ENCODE measurements around the gene REXO1. TPM values are rescaled to one million over a fixed set of nuclear protein-coding genes. Genes with fewer than 3 reads are reported as not detected.
A peak's percentile ranks its signal among the peaks of the same experiment; 100 is the strongest.

REXO1 gene
- total and polyA plus RNA-seq, 2 of the 13 experiments (the other 11 are each of a cell fraction or from before 2014, with no cell fraction given): 5.0 to 11.2 TPM

GRCh38 chr19:1812426-1813191 is 35.7 kb downstream of the REXO1 start (continued):
- TF ChIP-seq HMGXB3 (CRISPR knock-in tag; IDR thresholded peaks at IDR 0.05; ENCODE audit: borderline replicate concordance) (no peak), TMF1 (CRISPR knock-in tag; IDR thresholded peaks at IDR 0.05; ENCODE audit: low read depth) (no peak; the same call in 1 of the 2 replicates), PBX3 (CRISPR knock-in tag; IDR thresholded peaks at IDR 0.05; ENCODE audit: borderline replicate concordance) (no peak), FOXO1 (CRISPR knock-in tag; IDR thresholded peaks at IDR 0.05) (no peak), ZNF672 (CRISPR knock-in tag; IDR thresholded peaks at IDR 0.05) (no peak), LBX2 (CRISPR knock-in tag; IDR thresholded peaks at IDR 0.05; ENCODE audit: borderline replicate concordance) (no peak), MLX (CRISPR knock-in tag; IDR thresholded peaks at IDR 0.05) (0 out of 2 replicates have a peak, but pooled peaks have one; percentile 20), TARDBP (CRISPR knock-in tag; IDR thresholded peaks at IDR 0.05) (no peak), ZNF24 (IDR thresholded peaks at IDR 0.05) (no peak), ZNF235 (CRISPR knock-in tag; IDR thresholded peaks at IDR 0.05; ENCODE audit: borderline replicate concordance) (no peak), ZBTB25 (CRISPR knock-in tag; IDR thresholded peaks at IDR 0.05) (peak; percentile 27; the same call in 1 of the 2 replicates), ZSCAN20 (CRISPR knock-in tag; IDR thresholded peaks at IDR 0.05; ENCODE audit: borderline replicate concordance) (no peak), ZSCAN31 (CRISPR knock-in tag; IDR thresholded peaks at IDR 0.05; ENCODE audit: low read depth) (peak; percentile 70; the same call in 1 of the 2 replicates), CBX2 (IDR thresholded peaks at IDR 0.05; ENCODE audit: low read depth, low read length) (no peak), CBX2 (CRISPR knock-in tag; IDR thresholded peaks at IDR 0.05; ENCODE audit: low read depth) (no peak), BCL6 (CRISPR knock-in tag; IDR thresholded peaks at IDR 0.05) (no peak), ZNF766 (CRISPR knock-in tag; IDR thresholded peaks at IDR 0.05; ENCODE audit: borderline replicate concordance) (no peak), MXD1 (CRISPR knock-in tag; IDR thresholded peaks at IDR 0.05) (peak; percentile 41; the same call in 1 of the 2 replicates), THYN1 (CRISPR knock-in tag; IDR thresholded peaks at IDR 0.05; ENCODE audit: borderline replicate concordance, low read depth) (no peak), TFAP4 (IDR thresholded peaks at IDR 0.05; ENCODE audit: borderline replicate concordance, low read depth) (no peak)

Data from HepG2 (cell line).